ENCODE results near the gene KDM1A. TPM values are rescaled to one million over a fixed set of nuclear protein-coding genes. Genes with fewer than 3 reads are reported as not detected.
"Not testable (repeated sequence)": the region's sequence is repeated elsewhere in the genome, so short reads cannot be mapped to it uniquely, and the experiment has no call there.

Gene KDM1A
- total and polyA plus RNA-seq, 2 of the 13 experiments (the other 11 are each of a cell fraction or from before 2014, with no cell fraction given), result 81.3 to 173 TPM

GRCh38 chr1:22992384-22992783 lies 26.9 kb upstream of the KDM1A start:
- ATAC-seq; CTCF ChIA-PET (ENCODE audit: low intra/inter-chr PET ratio, low total read pairs); FAIRE-seq; H3K9me3 ChIP-seq (ENCODE audit: low read length); H4K20me1 ChIP-seq (ENCODE audit: insufficient read depth, low read length); intact Hi-C loops (cut with micrococcal nuclease; ENCODE audit: unreplicated experiment); H3K27me3 ChIP-seq (ENCODE audit: control insufficient read depth in 1 of 2, insufficient read depth in 2 of 2, low read length in 2 of 2); H3K9ac ChIP-seq (ENCODE audit: insufficient read depth, low read depth, low read length); H3K4me3 ChIP-seq (replicated peaks in 1 of 3; ENCODE audit: insufficient read depth in 1 of 3, low read depth in 2 of 3, low read length in 3 of 3); H3K36me3 ChIP-seq (replicated peaks in 1 of 2; ENCODE audit: control insufficient read depth in 1 of 2, insufficient read depth in 2 of 2, low read length in 2 of 2); DNase-seq (ENCODE audit: low spot score); in situ Hi-C loops (cut with HindIII; ENCODE audit: extremely low pct_ligation_motif_present, low pct_unique_long_range_greater_than_20kb); H3K27ac ChIP-seq (ENCODE audit: extremely low read length, insufficient read depth, low read length); BruUV-seq (replicated peaks); H3K4me1 ChIP-seq (ENCODE audit: insufficient read depth, low read length); POLR2A ChIA-PET; H3K4me2 ChIP-seq (ENCODE audit: low read depth, low read length); H2AFZ ChIP-seq (ENCODE audit: low read length); H3K79me2 ChIP-seq (ENCODE audit: insufficient read depth, low read length): not testable (repeated sequence)
- TF ChIP-seq MAFK (conservative IDR thresholded peaks at IDR 0.05 in 1 of 2, IDR thresholded peaks at IDR 0.05 in 1 of 2; ENCODE audit: low read length in 2 of 2), result peak; percentile 21 to 69; a peak in 3 of 4 replicates
- TF ChIP-seq MAFF (IDR thresholded peaks at IDR 0.05; ENCODE audit: low read depth, low read length), result peak; percentile 15; the same call in 1 of the 2 replicates
- WGBS (ENCODE audit: low lambda C conversion rate), result 45% methylated on average over 3 of the region's 3 CpGs

- H4K20me1 ChIP-seq (ENCODE audit: insufficient read depth, low read length); H3K4me3 ChIP-seq (replicated peaks in 1 of 3; ENCODE audit: insufficient read depth in 1 of 3, low read depth in 2 of 3, low read length in 3 of 3); H3K9ac ChIP-seq (ENCODE audit: insufficient read depth, low read depth, low read length); BruUV-seq (replicated peaks); ATAC-seq; H2AFZ ChIP-seq (ENCODE audit: low read length); H3K27me3 ChIP-seq (ENCODE audit: control insufficient read depth in 1 of 2, insufficient read depth in 2 of 2, low read length in 2 of 2); H3K36me3 ChIP-seq (replicated peaks in 1 of 2; ENCODE audit: control insufficient read depth in 1 of 2, insufficient read depth in 2 of 2, low read length in 2 of 2); H3K4me2 ChIP-seq (ENCODE audit: low read depth, low read length); DNase-seq (ENCODE audit: low spot score); intact Hi-C loops (cut with micrococcal nuclease; ENCODE audit: unreplicated experiment); in situ Hi-C loops (cut with HindIII; ENCODE audit: extremely low pct_ligation_motif_present, low pct_unique_long_range_greater_than_20kb); H3K27ac ChIP-seq (ENCODE audit: extremely low read length, insufficient read depth, low read length); H3K79me2 ChIP-seq (ENCODE audit: insufficient read depth, low read length); H3K4me1 ChIP-seq (ENCODE audit: insufficient read depth, low read length); POLR2A ChIA-PET; H3K9me3 ChIP-seq (ENCODE audit: low read length); CTCF ChIA-PET (ENCODE audit: low intra/inter-chr PET ratio, low total read pairs); FAIRE-seq: not testable (repeated sequence)
- WGBS (ENCODE audit: low lambda C conversion rate), result 44% methylated on average over 6 of the region's 6 CpGs
- TF ChIP-seq ZNF724P (CRISPR knock-in tag; IDR thresholded peaks at IDR 0.05; ENCODE audit: borderline replicate concordance) (peak; percentile 61; the same call in 1 of the 2 replicates), ZFP36 (IDR thresholded peaks at IDR 0.05; ENCODE audit: borderline replicate concordance, low read depth, low read length, partially characterized antibody) (peak; percentile 65)
These were observed 26.0 kb upstream of the KDM1A start for GRCh38 chr1:22993220-22993795.

Measured in HepG2 (cell line).